Activated CD4-positive, alpha-beta T cell treated with anti-CD3 and anti-CD28 coated beads, Interleukin-2, amount 50 U/mL, for 48 hours (primary cell): ENCODE measurements around the gene ABHD10.

Source experiments
- DNase-seq, 2 experiments: peaks; one replicate each; pipeline ENCODE4 v3.0.0-alpha.2; 2020

Gene ABHD10

GRCh38 chr3:112002096-112002971, 23.5 kb downstream of the ABHD10 start:
- peak; percentile 47 to 59 for DNase-seq

GRCh38 chr3:112003321-112004080, 24.7 kb downstream of the ABHD10 start:
- no peak for DNase-seq

- no peak for DNase-seq
Measured at GRCh38 chr3:112004187-112004586, 25.4 kb downstream of the ABHD10 start.

GRCh38 chr3:112004669-112005068, 25.8 kb downstream of the ABHD10 start:
- DNase-seq: no peak

- DNase-seq: no peak
Measured at GRCh38 chr3:112005091-112005672, 26.4 kb downstream of the ABHD10 start.

- no peak for DNase-seq
Measured at GRCh38 chr3:112007633-112008032, 28.8 kb downstream of the ABHD10 start.

GRCh38 chr3:112009670-112010069, 30.8 kb downstream of the ABHD10 start:
- DNase-seq: no peak

- DNase-seq: no peak
Measured at GRCh38 chr3:112010636-112011035, 31.8 kb downstream of the ABHD10 start.

GRCh38 chr3:112011376-112011940, 32.6 kb downstream of the ABHD10 start:
- DNase-seq: no peak

GRCh38 chr3:112012205-112012992, 33.6 kb downstream of the ABHD10 start:
- DNase-seq: no peak

GRCh38 chr3:112013058-112013783, 34.4 kb downstream of the ABHD10 start:
- peak; percentile 66 to 75 for DNase-seq

GRCh38 chr3:112013784-112014143, 34.9 kb downstream of the ABHD10 start:
- DNase-seq: no peak

- DNase-seq: no peak
Measured at GRCh38 chr3:112017091-112017490, 38.3 kb downstream of the ABHD10 start.

- DNase-seq: no peak
Measured at GRCh38 chr3:112018712-112019111, 39.9 kb downstream of the ABHD10 start.

- DNase-seq: no peak
Measured at GRCh38 chr3:112019716-112020115, 40.9 kb downstream of the ABHD10 start.

GRCh38 chr3:112020674-112021085, 41.9 kb downstream of the ABHD10 start:
- no peak for DNase-seq

GRCh38 chr3:112027142-112027541, 48.3 kb downstream of the ABHD10 start:
- DNase-seq: no peak

- no peak for DNase-seq
Measured at GRCh38 chr3:112027826-112028225, 49.0 kb downstream of the ABHD10 start.

GRCh38 chr3:112030901-112031300, 52.1 kb downstream of the ABHD10 start:
- no peak for DNase-seq

- no peak for DNase-seq
Measured at GRCh38 chr3:112032098-112032731, 53.4 kb downstream of the ABHD10 start.

- no peak for DNase-seq
Measured at GRCh38 chr3:112034436-112034835, 55.6 kb downstream of the ABHD10 start, which contains the start of gene TMPRSS7. TSS of gene TMPRSS7 (plus strand) at chr3:112034736. CDS start at chr3:112034846, 110 bp downstream.
